Neural cell (in vitro differentiated cells): ENCODE measurements around the gene MRPL43. TPM values are rescaled to one million over a fixed set of nuclear protein-coding genes. Genes with fewer than 3 reads are reported as not detected.

Experiments
- H2AFZ ChIP-seq: fragments of 200-600, 300-800 bp; sonication (generic), shearing (Covaris generic); 2 replicates; pipeline ENCODE4 v1.6.0; 2014; ENCODE audit warnings: low read depth, mild to moderate bottlenecking, antibody characterized with exemption, low read length, moderate library complexity
- H3F3A ChIP-seq: fragments of 200-600 bp; shearing (Covaris generic); 2 replicates; pipeline ENCODE4 v1.6.1; 2016; ENCODE audit warnings: mild to moderate bottlenecking, moderate library complexity, mixed read lengths, antibody characterized with exemption, low read length; ENCODE audit not compliant: insufficient read depth, poor library complexity, severe bottlenecking
- H3K27ac ChIP-seq: fragments of 200-600, 300-800 bp; sonication (generic), shearing (Covaris generic); 2 replicates; pipeline ENCODE4 v1.5.1; 2014; ENCODE audit warnings: mild to moderate bottlenecking, low read length, moderate library complexity
- H3K27me3 ChIP-seq: fragments of 300-800, 200-600 bp; sonication (generic), shearing (Covaris generic); 2 replicates; pipeline ENCODE4 v1.6.0; 2014; ENCODE audit warnings: mild to moderate bottlenecking, low read depth, low read length, moderate library complexity; ENCODE audit not compliant: insufficient read depth
- H3K36me3 ChIP-seq: fragments of 300-800, 200-600 bp; sonication (generic), shearing (Covaris generic); 2 replicates; pipeline ENCODE4 v1.5.1; 2014; ENCODE audit warnings: mild to moderate bottlenecking, antibody characterized with exemption, low read length, moderate library complexity; ENCODE audit not compliant: insufficient read depth
- H3K4me2 ChIP-seq: fragments of 300-800, 200-600 bp; sonication (generic), shearing (Covaris generic); 2 replicates; pipeline ENCODE4 v1.6.0; 2014; ENCODE audit warnings: mild to moderate bottlenecking, low read length
- H3K4me3 ChIP-seq: fragments of 300-800, 200-600 bp; sonication (generic), shearing (Covaris generic); 2 replicates; pipeline ENCODE4 v1.5.1; 2014; ENCODE audit warnings: mild to moderate bottlenecking, low read length, moderate library complexity
- H3K79me2 ChIP-seq: fragments of 200-600 bp; shearing (Covaris generic); replicated peaks from 2 replicates; pipeline ENCODE4 v1.6.0; 2014; ENCODE audit warnings: mild to moderate bottlenecking, low read length, moderate library complexity; ENCODE audit not compliant: insufficient read depth
- H3K9ac ChIP-seq: fragments of 300-800, 200-600 bp; sonication (generic), shearing (Covaris generic); 2 replicates; pipeline ENCODE4 v1.6.1; 2016; ENCODE audit warnings: mild to moderate bottlenecking, low read length, mixed read lengths
- H3K9me2 ChIP-seq: fragments of 200-600 bp; shearing (Covaris generic); 2 replicates; pipeline ENCODE4 v1.6.1; 2016; ENCODE audit warnings: mild to moderate bottlenecking, low read length, mixed read lengths; ENCODE audit not compliant: insufficient read depth
- H3K9me3 ChIP-seq: fragments of 200-600, 300-800 bp; sonication (generic), shearing (Covaris generic); 2 replicates; pipeline ENCODE4 v1.6.1; 2016; ENCODE audit warnings: mild to moderate bottlenecking, mixed run types, low read length, moderate library complexity, mixed read lengths
- H4K20me1 ChIP-seq: fragments of 200-600 bp; shearing (Covaris generic); 2 replicates; pipeline ENCODE4 v1.6.1; 2016; ENCODE audit warnings: mild to moderate bottlenecking, mixed run types; ENCODE audit not compliant: insufficient read depth
- EP300 ChIP-seq: fragments of 450-650 bp; conservative IDR thresholded peaks from 2 replicates; pipeline ENCODE4 v1.6.1; 2014; ENCODE audit warnings: antibody characterized with exemption, mild to moderate bottlenecking, moderate library complexity; ENCODE audit not compliant: poor library complexity, severe bottlenecking
- EZH2 ChIP-seq: fragments of 200-600, 300-800 bp; shearing (Covaris generic), sonication (generic); IDR thresholded peaks from 2 replicates; pipeline ENCODE4 v1.6.1; 2014; ENCODE audit warnings: antibody characterized with exemption, low read length, borderline replicate concordance, mild to moderate bottlenecking; ENCODE audit not compliant: insufficient read depth, poor library complexity, severe bottlenecking
- MXI1 ChIP-seq: fragments of 450-650 bp; conservative IDR thresholded peaks from 2 replicates; pipeline ENCODE4 v1.6.1; 2014; ENCODE audit warnings: antibody characterized with exemption, mild to moderate bottlenecking; ENCODE audit not compliant: poor library complexity, severe bottlenecking
- POLR2AphosphoS5 ChIP-seq: IDR thresholded peaks from 2 replicates; pipeline ENCODE4 v1.6.1; 2012
- RAD21 ChIP-seq: fragments of 450-650 bp; conservative IDR thresholded peaks from 2 replicates; pipeline ENCODE4 v1.6.1; 2014; ENCODE audit warnings: antibody characterized with exemption, mild to moderate bottlenecking, moderate library complexity
- SMC3 ChIP-seq: fragments of 450-650 bp; conservative IDR thresholded peaks from 2 replicates; pipeline ENCODE4 v1.6.1; 2014; ENCODE audit warnings: antibody characterized with exemption, mild to moderate bottlenecking, moderate library complexity; ENCODE audit not compliant: poor library complexity
- TAF1 ChIP-seq: IDR thresholded peaks from 2 replicates; pipeline ENCODE4 v1.6.1; 2012; ENCODE audit warnings: low read depth
- polyA plus RNA-seq: library from polyadenylated mRNA; depleted of rRNA; stranded (reverse); fragments of >200 nt; gene quantifications from 2 replicates; pipeline ENCODE4 v1.2.3, GENCODE V29; 2014
- TF ChIP-seq, protein P1 (sequence below): fragments of 450-650 bp; IDR thresholded peaks from 2 replicates; pipeline ENCODE4 v1.5.1; 2014; ENCODE audit warnings: antibody characterized with exemption, mild to moderate bottlenecking, moderate library complexity; ENCODE audit not compliant: poor library complexity, severe bottlenecking
- TF ChIP-seq, protein P2 (sequence below): IDR thresholded peaks from 2 replicates; pipeline ENCODE4 v1.6.1; 2012; ENCODE audit warnings: borderline replicate concordance

The MRPL43 gene
- polyA plus RNA-seq, 1 donor from 2014 or later = 121 TPM

DNA sequence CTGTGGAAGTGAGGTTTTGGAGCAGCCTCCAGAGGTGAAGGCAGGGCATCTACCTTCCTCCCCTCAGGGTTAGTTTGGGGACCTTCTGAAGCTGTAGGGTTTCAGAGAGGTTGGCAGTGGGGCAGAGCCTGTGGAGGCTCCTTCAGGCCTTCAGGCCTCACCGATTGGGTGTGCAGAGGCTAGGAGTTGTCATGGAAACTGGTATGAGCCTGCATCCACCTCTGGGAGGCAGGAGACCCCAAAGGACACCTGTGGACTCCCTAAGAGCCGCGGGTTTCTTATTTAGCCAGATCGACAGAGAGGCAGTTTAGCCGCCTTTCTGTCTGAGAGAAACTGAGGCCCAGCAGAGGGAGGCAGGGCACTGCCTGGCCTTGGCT lies 14.3 kb upstream of the MRPL43 start:
- H4K20me1 ChIP-seq = no peaks in the 10 kb centered on the region
- no peak overlapping the region for H3K4me2 ChIP-seq
- TF ChIP-seq EZH2 = no peak
- no peak for TF ChIP-seq POLR2AphosphoS5
- TF ChIP-seq TAF1 = no peak
- TF ChIP-seq, protein P1, sequence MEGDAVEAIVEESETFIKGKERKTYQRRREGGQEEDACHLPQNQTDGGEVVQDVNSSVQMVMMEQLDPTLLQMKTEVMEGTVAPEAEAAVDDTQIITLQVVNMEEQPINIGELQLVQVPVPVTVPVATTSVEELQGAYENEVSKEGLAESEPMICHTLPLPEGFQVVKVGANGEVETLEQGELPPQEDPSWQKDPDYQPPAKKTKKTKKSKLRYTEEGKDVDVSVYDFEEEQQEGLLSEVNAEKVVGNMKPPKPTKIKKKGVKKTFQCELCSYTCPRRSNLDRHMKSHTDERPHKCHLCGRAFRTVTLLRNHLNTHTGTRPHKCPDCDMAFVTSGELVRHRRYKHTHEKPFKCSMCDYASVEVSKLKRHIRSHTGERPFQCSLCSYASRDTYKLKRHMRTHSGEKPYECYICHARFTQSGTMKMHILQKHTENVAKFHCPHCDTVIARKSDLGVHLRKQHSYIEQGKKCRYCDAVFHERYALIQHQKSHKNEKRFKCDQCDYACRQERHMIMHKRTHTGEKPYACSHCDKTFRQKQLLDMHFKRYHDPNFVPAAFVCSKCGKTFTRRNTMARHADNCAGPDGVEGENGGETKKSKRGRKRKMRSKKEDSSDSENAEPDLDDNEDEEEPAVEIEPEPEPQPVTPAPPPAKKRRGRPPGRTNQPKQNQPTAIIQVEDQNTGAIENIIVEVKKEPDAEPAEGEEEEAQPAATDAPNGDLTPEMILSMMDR = no peak
- no peak for TF ChIP-seq MXI1
- TF ChIP-seq RAD21 = no peak
- TF ChIP-seq EP300 = no peak
- TF ChIP-seq SMC3 = no peak
- TF ChIP-seq, protein P2, sequence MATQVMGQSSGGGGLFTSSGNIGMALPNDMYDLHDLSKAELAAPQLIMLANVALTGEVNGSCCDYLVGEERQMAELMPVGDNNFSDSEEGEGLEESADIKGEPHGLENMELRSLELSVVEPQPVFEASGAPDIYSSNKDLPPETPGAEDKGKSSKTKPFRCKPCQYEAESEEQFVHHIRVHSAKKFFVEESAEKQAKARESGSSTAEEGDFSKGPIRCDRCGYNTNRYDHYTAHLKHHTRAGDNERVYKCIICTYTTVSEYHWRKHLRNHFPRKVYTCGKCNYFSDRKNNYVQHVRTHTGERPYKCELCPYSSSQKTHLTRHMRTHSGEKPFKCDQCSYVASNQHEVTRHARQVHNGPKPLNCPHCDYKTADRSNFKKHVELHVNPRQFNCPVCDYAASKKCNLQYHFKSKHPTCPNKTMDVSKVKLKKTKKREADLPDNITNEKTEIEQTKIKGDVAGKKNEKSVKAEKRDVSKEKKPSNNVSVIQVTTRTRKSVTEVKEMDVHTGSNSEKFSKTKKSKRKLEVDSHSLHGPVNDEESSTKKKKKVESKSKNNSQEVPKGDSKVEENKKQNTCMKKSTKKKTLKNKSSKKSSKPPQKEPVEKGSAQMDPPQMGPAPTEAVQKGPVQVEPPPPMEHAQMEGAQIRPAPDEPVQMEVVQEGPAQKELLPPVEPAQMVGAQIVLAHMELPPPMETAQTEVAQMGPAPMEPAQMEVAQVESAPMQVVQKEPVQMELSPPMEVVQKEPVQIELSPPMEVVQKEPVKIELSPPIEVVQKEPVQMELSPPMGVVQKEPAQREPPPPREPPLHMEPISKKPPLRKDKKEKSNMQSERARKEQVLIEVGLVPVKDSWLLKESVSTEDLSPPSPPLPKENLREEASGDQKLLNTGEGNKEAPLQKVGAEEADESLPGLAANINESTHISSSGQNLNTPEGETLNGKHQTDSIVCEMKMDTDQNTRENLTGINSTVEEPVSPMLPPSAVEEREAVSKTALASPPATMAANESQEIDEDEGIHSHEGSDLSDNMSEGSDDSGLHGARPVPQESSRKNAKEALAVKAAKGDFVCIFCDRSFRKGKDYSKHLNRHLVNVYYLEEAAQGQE = no peak

DNA sequence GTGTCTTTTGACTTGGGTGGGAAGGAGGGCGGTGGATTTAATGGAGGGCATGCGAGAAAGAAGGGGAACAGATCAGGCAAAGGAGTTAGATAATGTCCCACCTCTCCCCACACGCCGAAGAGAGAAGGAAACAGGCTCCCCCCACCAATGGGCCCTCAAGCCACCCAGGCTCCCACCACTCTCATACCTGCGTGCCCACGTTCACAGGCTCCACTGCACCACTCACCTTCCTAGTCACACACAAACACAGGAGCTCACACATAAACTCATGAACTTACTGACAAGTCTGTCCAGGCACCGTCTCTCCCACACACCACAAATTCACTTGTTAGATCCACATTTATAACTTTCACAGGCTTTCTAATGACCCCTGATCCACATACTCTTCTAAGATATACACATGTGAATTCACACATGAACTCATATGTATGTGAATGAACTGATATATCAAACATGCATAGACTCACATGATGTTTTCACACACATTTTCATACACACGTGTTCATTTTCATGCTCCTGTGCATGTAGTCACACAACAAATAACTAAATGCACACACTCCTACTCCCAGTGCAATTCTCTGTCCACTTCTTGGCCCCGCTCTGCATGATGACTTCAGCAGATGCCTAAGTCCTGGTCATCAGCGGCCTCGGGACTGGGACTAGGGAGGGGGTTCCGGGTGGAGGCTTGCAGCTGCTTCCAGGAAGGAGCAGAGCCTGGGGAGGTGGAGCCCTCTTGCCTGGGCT lies 13.8 kb upstream of the MRPL43 start:
- Histone ChIP-seq H3K9me3 (no peaks in the 10 kb centered on the region), H3K4me3 (peak overlapping the region; percentile 80), H3K27me3 (peaks cover 10% of the 10 kb centered on the region), H3K9me2 (no peaks in the 10 kb centered on the region), H3K9ac (peak overlapping the region; percentile 96), H3F3A (no peaks in the 10 kb centered on the region), H3K36me3 (no peaks in the 10 kb centered on the region), H3K27ac (no peak overlapping the region), H4K20me1 (no peaks in the 10 kb centered on the region), H3K79me2 (peaks cover 22% of the 10 kb centered on the region), H2AFZ (no peak overlapping the region), H3K4me2 (peak overlapping the region; percentile 42)
- TF ChIP-seq TAF1 (no peak), RAD21 (no peak)

More for the DNA sequence above, 14.3 kb upstream of the MRPL43 start:
- Histone ChIP-seq H3K9me2 (no peaks in the 10 kb centered on the region), H3K27ac (no peak overlapping the region), H2AFZ (no peak overlapping the region), H3K79me2 (peaks cover 22% of the 10 kb centered on the region), H3K27me3 (peaks cover 10% of the 10 kb centered on the region), H3K4me3 (peak overlapping the region; percentile 80), H3K9me3 (no peaks in the 10 kb centered on the region), H3F3A (no peaks in the 10 kb centered on the region), H3K36me3 (no peaks in the 10 kb centered on the region), H3K9ac (peak overlapping the region; percentile 0)
